AG09309 (cell line): ENCODE results near the gene STEEP1.
"Not testable (repeated sequence)": the region's sequence is repeated elsewhere in the genome, so short reads cannot be mapped to it uniquely, and the experiment has no call there.

ENCODE experiments used
- DNase-seq: peaks from one replicate; pipeline ENCODE4 v3.0.0-alpha.2; 2010; ENCODE audit warnings: low read depth
- H3K4me3 ChIP-seq: 2 replicates; pipeline ENCODE4 v1.5.1; 2011; ENCODE audit warnings: mild to moderate bottlenecking, low read depth, low read length, moderate library complexity; ENCODE audit not compliant: control insufficient read depth
- TF ChIP-seq, protein P1 (sequence below): IDR thresholded peaks from 2 replicates; pipeline ENCODE4 v1.5.1; 2011; ENCODE audit warnings: mild to moderate bottlenecking, low read depth, low read length, inconsistent platforms; ENCODE audit not compliant: insufficient read depth, control insufficient read depth; ENCODE audit errors: missing control alignments

STEEP1 gene

DNA sequence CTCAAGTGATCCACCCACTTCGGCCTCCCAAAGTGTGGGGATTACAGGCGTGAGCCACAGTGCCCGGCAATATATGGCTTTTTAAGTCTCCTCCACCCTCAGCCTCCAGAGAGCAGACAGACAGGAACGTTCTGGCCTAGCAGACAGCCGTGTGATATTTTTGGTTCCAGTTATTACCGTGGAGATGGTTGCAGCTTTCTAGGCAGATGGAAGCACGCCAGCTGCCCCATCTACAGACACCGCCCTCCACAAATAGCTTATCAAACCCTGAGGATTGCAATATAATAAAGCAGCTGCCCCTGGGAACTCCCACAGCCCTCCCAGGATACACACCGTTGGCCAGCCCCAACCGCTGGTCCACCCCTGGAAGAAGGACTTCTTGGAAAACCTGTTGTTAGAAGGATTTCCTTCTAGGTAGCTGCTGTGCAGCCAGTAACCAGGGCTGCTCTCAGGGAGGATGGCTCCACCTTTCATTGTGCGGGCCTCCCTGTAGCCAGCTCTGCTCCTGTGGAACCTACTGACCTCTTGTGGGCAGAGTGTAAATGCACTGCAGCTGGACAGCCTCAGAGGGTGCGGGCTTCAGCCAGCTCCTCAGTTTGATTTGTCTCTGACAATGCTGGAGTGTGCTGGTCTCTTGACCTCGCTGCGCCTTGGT is 52.9 kb downstream of the STEEP1 start:
- TF ChIP-seq, protein P1, sequence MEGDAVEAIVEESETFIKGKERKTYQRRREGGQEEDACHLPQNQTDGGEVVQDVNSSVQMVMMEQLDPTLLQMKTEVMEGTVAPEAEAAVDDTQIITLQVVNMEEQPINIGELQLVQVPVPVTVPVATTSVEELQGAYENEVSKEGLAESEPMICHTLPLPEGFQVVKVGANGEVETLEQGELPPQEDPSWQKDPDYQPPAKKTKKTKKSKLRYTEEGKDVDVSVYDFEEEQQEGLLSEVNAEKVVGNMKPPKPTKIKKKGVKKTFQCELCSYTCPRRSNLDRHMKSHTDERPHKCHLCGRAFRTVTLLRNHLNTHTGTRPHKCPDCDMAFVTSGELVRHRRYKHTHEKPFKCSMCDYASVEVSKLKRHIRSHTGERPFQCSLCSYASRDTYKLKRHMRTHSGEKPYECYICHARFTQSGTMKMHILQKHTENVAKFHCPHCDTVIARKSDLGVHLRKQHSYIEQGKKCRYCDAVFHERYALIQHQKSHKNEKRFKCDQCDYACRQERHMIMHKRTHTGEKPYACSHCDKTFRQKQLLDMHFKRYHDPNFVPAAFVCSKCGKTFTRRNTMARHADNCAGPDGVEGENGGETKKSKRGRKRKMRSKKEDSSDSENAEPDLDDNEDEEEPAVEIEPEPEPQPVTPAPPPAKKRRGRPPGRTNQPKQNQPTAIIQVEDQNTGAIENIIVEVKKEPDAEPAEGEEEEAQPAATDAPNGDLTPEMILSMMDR, result peak; percentile 79
- peak; percentile 28 for DNase-seq
- no peak overlapping the region for H3K4me3 ChIP-seq

DNA sequence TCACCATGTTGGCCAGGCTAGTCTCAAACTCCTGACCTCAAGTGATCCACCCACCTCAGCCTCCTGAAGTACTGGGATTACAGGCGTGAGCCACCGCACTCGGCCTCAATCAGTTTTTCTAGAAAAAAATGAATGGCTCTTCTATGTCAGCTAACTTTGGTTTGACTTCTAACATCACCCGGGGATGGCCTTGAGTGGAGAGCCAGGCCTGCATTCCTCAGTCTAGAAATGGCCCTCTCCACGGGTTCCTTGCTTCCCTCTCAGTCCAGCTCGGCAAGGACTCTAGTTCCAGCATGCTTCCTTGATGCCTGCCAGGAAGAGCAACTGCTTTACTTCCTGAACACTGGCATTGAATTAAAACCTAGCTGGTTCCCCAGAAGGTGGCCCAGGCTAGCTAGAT is 58.0 kb downstream of the STEEP1 start:
- DNase-seq, result no peak
- no peak overlapping the region for H3K4me3 ChIP-seq
- TF ChIP-seq, protein P1, result no peak

DNA sequence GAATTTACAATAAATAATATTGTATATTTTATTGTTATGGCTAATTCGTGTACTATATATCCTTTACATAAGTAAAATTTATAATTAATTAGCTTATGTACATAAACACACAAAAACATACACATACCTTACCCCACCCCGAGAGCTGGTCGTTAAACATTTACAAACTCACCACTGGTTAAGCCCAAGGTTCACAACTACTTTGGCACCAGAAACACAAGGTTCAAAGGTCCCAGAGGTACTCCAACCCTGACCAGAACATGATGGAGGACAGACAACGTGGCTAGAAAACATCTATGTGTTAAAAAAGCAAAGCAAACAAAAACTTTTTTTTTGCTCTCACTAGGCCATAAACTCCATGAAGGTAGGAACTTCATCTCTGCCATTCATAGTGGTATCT is 59.3 kb downstream of the STEEP1 start:
- TF ChIP-seq, protein P1, result no peak
- no peak for DNase-seq
- H3K4me3 ChIP-seq, result no peak overlapping the region

DNA sequence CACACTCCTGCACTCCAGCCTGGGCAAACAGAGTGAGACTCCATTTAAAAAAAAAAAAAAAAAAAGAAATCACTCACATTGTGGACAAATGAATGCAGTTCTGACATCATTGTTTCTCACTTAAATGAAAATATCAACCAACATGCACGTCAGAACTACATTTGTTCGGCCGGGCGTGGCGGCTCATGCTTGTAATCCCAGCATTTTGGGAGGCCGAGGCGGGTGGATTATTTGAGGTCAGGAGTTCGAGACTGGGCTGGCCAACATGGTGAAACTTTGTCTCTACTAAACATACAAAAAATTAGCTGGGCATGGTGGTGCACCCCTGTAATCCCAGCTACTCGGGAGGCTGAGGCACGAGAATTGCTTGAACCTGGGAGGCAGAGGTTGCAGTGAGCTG is 60.1 kb downstream of the STEEP1 start:
- H3K4me3 ChIP-seq, DNase-seq: not testable (repeated sequence)

DNA sequence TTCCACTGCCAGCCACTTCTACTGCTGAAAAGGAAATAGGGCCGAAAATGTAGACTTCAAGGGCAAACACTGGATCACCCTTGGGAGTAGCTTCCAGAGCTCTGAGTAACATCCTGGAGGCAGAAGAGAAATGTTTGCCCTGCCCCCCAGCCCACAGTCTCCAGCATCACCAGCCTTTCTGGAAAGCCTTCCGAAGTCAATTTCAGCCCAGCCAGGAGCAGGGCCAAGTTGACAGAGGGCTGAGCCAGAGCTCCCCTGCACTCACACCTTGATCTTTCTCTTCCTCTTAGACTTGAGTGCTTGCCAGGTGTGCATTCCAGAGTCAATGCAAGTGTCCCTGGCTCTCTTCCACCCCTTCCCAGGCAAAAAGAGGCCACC is 61.7 kb downstream of the STEEP1 start:
- DNase-seq, result peak; percentile 49
- TF ChIP-seq, protein P1, result no peak

DNA sequence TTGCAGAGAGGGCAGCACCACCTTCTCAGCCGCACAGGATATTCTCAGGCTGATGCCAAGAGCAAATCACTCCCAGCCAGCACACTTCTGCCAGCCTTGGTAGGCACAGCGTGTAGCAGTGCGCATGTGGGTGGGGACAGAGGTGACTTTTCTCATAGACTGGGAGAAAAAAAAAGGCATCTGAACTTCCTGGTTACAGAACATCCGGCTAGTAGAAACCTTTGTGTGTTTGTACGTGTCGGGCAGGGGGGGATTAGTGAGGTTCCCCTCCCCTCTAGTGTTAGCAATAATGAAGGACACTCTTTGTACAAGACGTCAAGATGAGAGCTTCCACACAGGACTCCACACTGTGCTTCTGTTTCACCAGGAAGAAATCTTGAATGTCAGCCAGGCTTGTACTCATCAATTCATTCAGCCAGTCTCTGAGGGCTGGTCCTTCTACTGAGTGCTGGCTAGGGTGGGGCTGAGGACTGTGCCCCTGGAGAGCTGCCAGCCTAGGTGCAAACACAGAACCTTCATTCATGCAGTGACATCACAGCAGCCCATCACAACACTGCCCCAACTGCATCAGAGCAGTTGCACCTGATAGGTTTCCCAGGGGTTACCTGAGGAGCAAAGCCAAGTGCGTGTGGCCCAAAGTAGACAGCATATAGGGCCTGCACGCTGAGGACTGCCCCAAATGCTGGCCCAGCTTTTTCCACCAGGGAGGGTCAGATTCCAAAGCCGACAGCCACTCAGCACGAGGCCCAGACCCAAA is 62.3 kb downstream of the STEEP1 start:
- DNase-seq, result no peak
- H3K4me3 ChIP-seq, result no peak overlapping the region
- TF ChIP-seq, protein P1, result no peak

More for the DNA sequence above, 61.7 kb downstream of the STEEP1 start:
- no peak overlapping the region for H3K4me3 ChIP-seq

DNA sequence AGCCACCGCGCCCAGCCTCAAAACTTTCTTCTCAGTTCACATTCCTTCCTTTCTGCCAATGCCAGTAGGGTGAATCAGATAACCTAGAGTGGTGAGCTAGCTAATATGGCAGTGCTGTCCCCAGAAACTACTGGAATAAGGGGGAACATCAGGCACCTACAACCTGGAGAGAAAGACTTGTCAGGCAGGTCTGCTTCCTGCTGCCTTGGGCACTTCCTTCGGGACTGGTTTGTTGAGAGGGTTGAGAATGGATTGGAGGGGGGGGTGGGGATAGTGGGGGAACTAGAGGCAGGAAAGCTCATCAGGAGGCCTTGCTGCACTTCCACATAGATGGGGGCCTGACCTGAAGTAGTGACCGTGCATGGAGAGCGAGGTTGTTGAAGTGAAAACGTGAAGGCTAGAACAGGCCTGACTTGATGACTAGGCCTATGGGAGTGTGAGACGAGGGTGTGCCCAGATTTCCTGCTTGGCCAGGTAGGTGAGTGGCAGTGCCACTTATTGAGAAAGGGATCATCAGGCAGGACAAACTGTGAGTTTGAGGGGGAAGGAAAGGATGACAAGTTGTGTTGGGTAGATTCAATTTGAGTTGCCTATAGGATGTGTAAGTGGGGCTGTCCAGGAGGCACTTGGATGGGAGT is 63.6 kb downstream of the STEEP1 start:
- TF ChIP-seq, protein P1, result no peak
- no peak for DNase-seq
- H3K4me3 ChIP-seq, result no peak overlapping the region
